ENCODE measurements around the gene NUP85. TPM values are rescaled to one million over a fixed set of nuclear protein-coding genes. Genes with fewer than 3 reads are reported as not detected.

NUP85 gene
- total and polyA plus RNA-seq, 2 experiments from 2014 or later: 59.4 to 114 TPM

DNA sequence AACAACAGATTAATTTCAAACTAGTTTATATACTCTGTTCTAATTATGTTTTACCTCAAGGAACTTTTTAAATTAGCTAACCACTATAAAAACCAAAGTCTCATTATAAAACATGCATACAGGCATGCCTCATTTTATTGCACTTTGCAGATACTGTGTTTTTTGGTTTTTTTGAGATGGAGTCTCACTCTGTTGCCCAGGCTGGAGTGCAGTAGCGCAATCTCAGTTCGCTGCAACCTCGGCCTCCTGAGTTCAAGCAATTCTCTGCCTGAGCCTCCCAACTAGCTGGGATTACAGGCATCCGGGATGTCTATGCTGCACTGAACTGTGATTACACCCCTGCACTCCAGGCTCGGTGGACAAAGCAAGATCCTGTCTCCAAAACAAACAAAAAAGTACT lies 42.4 kb upstream of the NUP85 start:
- TF ChIP-seq, protein P1, sequence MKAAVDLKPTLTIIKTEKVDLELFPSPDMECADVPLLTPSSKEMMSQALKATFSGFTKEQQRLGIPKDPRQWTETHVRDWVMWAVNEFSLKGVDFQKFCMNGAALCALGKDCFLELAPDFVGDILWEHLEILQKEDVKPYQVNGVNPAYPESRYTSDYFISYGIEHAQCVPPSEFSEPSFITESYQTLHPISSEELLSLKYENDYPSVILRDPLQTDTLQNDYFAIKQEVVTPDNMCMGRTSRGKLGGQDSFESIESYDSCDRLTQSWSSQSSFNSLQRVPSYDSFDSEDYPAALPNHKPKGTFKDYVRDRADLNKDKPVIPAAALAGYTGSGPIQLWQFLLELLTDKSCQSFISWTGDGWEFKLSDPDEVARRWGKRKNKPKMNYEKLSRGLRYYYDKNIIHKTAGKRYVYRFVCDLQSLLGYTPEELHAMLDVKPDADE (IDR thresholded peaks at IDR 0.05): no peak
- no peak for TF ChIP-seq CREB1 (CRISPR knock-in tag; IDR thresholded peaks at IDR 0.05; ENCODE audit: low read depth)
- TF ChIP-seq, protein P2, sequence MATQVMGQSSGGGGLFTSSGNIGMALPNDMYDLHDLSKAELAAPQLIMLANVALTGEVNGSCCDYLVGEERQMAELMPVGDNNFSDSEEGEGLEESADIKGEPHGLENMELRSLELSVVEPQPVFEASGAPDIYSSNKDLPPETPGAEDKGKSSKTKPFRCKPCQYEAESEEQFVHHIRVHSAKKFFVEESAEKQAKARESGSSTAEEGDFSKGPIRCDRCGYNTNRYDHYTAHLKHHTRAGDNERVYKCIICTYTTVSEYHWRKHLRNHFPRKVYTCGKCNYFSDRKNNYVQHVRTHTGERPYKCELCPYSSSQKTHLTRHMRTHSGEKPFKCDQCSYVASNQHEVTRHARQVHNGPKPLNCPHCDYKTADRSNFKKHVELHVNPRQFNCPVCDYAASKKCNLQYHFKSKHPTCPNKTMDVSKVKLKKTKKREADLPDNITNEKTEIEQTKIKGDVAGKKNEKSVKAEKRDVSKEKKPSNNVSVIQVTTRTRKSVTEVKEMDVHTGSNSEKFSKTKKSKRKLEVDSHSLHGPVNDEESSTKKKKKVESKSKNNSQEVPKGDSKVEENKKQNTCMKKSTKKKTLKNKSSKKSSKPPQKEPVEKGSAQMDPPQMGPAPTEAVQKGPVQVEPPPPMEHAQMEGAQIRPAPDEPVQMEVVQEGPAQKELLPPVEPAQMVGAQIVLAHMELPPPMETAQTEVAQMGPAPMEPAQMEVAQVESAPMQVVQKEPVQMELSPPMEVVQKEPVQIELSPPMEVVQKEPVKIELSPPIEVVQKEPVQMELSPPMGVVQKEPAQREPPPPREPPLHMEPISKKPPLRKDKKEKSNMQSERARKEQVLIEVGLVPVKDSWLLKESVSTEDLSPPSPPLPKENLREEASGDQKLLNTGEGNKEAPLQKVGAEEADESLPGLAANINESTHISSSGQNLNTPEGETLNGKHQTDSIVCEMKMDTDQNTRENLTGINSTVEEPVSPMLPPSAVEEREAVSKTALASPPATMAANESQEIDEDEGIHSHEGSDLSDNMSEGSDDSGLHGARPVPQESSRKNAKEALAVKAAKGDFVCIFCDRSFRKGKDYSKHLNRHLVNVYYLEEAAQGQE (IDR thresholded peaks at IDR 0.05; ENCODE audit: unreplicated experiment): no peak
- no peak for TF ChIP-seq JUNB (IDR thresholded peaks at IDR 0.05; ENCODE audit: unreplicated experiment)
- TF ChIP-seq, protein P3, sequence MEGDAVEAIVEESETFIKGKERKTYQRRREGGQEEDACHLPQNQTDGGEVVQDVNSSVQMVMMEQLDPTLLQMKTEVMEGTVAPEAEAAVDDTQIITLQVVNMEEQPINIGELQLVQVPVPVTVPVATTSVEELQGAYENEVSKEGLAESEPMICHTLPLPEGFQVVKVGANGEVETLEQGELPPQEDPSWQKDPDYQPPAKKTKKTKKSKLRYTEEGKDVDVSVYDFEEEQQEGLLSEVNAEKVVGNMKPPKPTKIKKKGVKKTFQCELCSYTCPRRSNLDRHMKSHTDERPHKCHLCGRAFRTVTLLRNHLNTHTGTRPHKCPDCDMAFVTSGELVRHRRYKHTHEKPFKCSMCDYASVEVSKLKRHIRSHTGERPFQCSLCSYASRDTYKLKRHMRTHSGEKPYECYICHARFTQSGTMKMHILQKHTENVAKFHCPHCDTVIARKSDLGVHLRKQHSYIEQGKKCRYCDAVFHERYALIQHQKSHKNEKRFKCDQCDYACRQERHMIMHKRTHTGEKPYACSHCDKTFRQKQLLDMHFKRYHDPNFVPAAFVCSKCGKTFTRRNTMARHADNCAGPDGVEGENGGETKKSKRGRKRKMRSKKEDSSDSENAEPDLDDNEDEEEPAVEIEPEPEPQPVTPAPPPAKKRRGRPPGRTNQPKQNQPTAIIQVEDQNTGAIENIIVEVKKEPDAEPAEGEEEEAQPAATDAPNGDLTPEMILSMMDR (conservative IDR thresholded peaks at IDR 0.05; ENCODE audit: low read depth in 2 of 2): no peak
- TF ChIP-seq STAT1 (IDR thresholded peaks at IDR 0.05; ENCODE audit: unreplicated experiment): no peak
- TF ChIP-seq NANOG (IDR thresholded peaks at IDR 0.05; ENCODE audit: borderline replicate concordance): no peak
- no peak for TF ChIP-seq ZNF331 (CRISPR knock-in tag; IDR thresholded peaks at IDR 0.05; ENCODE audit: low read depth)
- TF ChIP-seq POLR2AphosphoS5 (IDR thresholded peaks at IDR 0.05; ENCODE audit: low read depth): no peak
- TF ChIP-seq, protein P4, sequence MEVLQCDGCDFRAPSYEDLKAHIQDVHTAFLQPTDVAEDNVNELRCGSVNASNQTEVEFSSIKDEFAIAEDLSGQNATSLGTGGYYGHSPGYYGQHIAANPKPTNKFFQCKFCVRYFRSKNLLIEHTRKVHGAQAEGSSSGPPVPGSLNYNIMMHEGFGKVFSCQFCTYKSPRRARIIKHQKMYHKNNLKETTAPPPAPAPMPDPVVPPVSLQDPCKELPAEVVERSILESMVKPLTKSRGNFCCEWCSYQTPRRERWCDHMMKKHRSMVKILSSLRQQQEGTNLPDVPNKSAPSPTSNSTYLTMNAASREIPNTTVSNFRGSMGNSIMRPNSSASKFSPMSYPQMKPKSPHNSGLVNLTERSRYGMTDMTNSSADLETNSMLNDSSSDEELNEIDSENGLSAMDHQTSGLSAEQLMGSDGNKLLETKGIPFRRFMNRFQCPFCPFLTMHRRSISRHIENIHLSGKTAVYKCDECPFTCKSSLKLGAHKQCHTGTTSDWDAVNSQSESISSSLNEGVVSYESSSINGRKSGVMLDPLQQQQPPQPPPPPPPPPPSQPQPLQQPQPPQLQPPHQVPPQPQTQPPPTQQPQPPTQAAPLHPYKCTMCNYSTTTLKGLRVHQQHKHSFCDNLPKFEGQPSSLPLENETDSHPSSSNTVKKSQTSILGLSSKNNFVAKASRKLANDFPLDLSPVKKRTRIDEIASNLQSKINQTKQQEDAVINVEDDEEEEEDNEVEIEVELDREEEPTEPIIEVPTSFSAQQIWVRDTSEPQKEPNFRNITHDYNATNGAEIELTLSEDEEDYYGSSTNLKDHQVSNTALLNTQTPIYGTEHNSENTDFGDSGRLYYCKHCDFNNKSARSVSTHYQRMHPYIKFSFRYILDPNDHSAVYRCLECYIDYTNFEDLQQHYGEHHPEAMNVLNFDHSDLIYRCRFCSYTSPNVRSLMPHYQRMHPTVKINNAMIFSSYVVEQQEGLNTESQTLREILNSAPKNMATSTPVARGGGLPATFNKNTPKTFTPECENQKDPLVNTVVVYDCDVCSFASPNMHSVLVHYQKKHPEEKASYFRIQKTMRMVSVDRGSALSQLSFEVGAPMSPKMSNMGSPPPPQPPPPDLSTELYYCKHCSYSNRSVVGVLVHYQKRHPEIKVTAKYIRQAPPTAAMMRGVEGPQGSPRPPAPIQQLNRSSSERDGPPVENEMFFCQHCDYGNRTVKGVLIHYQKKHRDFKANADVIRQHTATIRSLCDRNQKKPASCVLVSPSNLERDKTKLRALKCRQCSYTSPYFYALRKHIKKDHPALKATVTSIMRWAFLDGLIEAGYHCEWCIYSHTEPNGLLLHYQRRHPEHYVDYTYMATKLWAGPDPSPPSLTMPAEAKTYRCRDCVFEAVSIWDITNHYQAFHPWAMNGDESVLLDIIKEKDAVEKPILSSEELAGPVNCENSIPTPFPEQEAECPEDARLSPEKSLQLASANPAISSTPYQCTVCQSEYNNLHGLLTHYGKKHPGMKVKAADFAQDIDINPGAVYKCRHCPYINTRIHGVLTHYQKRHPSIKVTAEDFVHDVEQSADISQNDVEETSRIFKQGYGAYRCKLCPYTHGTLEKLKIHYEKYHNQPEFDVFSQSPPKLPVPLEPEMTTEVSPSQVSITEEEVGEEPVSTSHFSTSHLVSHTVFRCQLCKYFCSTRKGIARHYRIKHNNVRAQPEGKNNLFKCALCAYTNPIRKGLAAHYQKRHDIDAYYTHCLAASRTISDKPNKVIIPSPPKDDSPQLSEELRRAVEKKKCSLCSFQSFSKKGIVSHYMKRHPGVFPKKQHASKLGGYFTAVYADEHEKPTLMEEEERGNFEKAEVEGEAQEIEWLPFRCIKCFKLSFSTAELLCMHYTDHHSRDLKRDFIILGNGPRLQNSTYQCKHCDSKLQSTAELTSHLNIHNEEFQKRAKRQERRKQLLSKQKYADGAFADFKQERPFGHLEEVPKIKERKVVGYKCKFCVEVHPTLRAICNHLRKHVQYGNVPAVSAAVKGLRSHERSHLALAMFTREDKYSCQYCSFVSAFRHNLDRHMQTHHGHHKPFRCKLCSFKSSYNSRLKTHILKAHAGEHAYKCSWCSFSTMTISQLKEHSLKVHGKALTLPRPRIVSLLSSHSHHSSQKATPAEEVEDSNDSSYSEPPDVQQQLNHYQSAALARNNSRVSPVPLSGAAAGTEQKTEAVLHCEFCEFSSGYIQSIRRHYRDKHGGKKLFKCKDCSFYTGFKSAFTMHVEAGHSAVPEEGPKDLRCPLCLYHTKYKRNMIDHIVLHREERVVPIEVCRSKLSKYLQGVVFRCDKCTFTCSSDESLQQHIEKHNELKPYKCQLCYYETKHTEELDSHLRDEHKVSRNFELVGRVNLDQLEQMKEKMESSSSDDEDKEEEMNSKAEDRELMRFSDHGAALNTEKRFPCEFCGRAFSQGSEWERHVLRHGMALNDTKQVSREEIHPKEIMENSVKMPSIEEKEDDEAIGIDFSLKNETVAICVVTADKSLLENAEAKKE (CRISPR knock-in tag; IDR thresholded peaks at IDR 0.05): no peak
- no peak for TF ChIP-seq EZH2phosphoT487 (IDR thresholded peaks at IDR 0.05; ENCODE audit: unreplicated experiment)
- no peak for TF ChIP-seq EZH2 (IDR thresholded peaks at IDR 0.05; ENCODE audit: low read depth, unreplicated experiment)
- no peak for TF ChIP-seq ZNF114 (CRISPR knock-in tag; IDR thresholded peaks at IDR 0.05)
- Mint-ChIP-seq H3K4me1 (no peaks in the 10 kb centered on the region), H3K9me3 (no peaks in the 10 kb centered on the region), H3K27me3 (ENCODE audit: insufficient read depth, low read depth, poor library complexity) (peaks cover 10% of the 10 kb centered on the region), H3K4me3 (no peak overlapping the region), H3K36me3 (ENCODE audit: low read depth) (peaks cover 44% of the 10 kb centered on the region), H3K27ac (no peak overlapping the region)
- H3K4me1 ChIP-seq (ENCODE audit: insufficient read depth): no peaks in the 10 kb centered on the region
- no peak overlapping the region for H2AFZ ChIP-seq
- peaks cover 27% of the 10 kb centered on the region for H3F3A ChIP-seq (replicated peaks; ENCODE audit: low read depth)
- H3K9me2 ChIP-seq (ENCODE audit: insufficient read depth): no peaks in the 10 kb centered on the region
- H3K79me2 ChIP-seq (replicated peaks; ENCODE audit: insufficient read depth): 0 out of 2 replicates have a peak, but pooled peaks cover 7% of the 10 kb centered on the region
- ATAC-seq (no peak), DNase-seq (ENCODE audit: low spot score) (no peak)
- no peak overlapping the region for H3K27ac ChIP-seq (ENCODE audit: low read depth)
- H4K20me1 ChIP-seq (replicated peaks; ENCODE audit: insufficient read depth): peaks cover 14% of the 10 kb centered on the region; the same call in 1 of the 2 replicates
- H3K4me3 ChIP-seq: no peak overlapping the region
- H3K4me2 ChIP-seq: no peak overlapping the region
- H3K27me3 ChIP-seq (ENCODE audit: insufficient read depth): no peaks in the 10 kb centered on the region
- peaks cover 16% of the 10 kb centered on the region for H3K36me3 ChIP-seq (ENCODE audit: insufficient read depth)

Data from GM23338 (cell line).